Thoracic aorta (tissue), 2 donors: ENCODE measurements around the gene DAO. TPM values are rescaled to one million over a fixed set of nuclear protein-coding genes. Genes with fewer than 3 reads are reported as not detected.
"Not testable (repeated sequence)": the region's sequence is repeated elsewhere in the genome, so short reads cannot be mapped to it uniquely, and the experiment has no call there.

Source experiments
- ATAC-seq: fragments of 150-250 bp; one replicate; pipeline ENCODE4 v1.8.0; 2017; ENCODE audit warnings: low read depth; ENCODE audit not compliant: insufficient number of reproducible peaks, low FRiP score
- DNase-seq: peaks from one replicate; pipeline ENCODE4 v3.0.0-alpha.2; 2020; ENCODE audit warnings: low spot score
- H3K27ac ChIP-seq, 2 donors: fragments of 200-600 bp; sonication (generic); 1 replicate in 1 of 2; 2 replicates in 1 of 2; pipeline ENCODE4 v1.5.1; 2016; ENCODE audit warnings: mild to moderate bottlenecking in 2 of 2, moderate library complexity in 2 of 2
- H3K27me3 ChIP-seq: fragments of 200-600 bp; sonication (generic); replicated peaks from 2 replicates; pipeline ENCODE4 v1.6.0; 2016; ENCODE audit warnings: mild to moderate bottlenecking; ENCODE audit not compliant: insufficient read depth
- H3K36me3 ChIP-seq: fragments of 200-600 bp; sonication (generic); one replicate; pipeline ENCODE4 v1.5.1; 2016
- H3K4me1 ChIP-seq, 2 donors: fragments of 200-600 bp; sonication (generic); 1 replicate in 1 of 2; 2 replicates in 1 of 2; pipeline versions ENCODE4 v1.5.1 to v1.6.0; 2016; ENCODE audit warnings: low read depth in 2 of 2, mild to moderate bottlenecking in 1 of 2; ENCODE audit not compliant: control insufficient read depth in 1 of 2
- H3K4me3 ChIP-seq: fragments of 200-600 bp; sonication (generic); 2 replicates; pipeline ENCODE4 v1.5.1; 2016; ENCODE audit warnings: mild to moderate bottlenecking
- H3K9me3 ChIP-seq: fragments of 200-600 bp; sonication (generic); 2 replicates; pipeline ENCODE4 v1.5.1; 2016
- total RNA-seq, 2 donors: library from RNA; depleted of rRNA; stranded (reverse); fragments of >200 nt; gene quantifications; one replicate each; pipeline versions ENCODE4 v1.1.0 to v1.2.3, GENCODE V29; 2016
- TF ChIP-seq, protein P1 (sequence below): fragments of 200-600 bp; sonication (generic); IDR thresholded peaks from one replicate; pipeline ENCODE4 v1.5.1; 2019; ENCODE audit warnings: antibody characterized with exemption

DAO gene
- total RNA-seq, 2 donors from 2014 or later: not detected

DNA sequence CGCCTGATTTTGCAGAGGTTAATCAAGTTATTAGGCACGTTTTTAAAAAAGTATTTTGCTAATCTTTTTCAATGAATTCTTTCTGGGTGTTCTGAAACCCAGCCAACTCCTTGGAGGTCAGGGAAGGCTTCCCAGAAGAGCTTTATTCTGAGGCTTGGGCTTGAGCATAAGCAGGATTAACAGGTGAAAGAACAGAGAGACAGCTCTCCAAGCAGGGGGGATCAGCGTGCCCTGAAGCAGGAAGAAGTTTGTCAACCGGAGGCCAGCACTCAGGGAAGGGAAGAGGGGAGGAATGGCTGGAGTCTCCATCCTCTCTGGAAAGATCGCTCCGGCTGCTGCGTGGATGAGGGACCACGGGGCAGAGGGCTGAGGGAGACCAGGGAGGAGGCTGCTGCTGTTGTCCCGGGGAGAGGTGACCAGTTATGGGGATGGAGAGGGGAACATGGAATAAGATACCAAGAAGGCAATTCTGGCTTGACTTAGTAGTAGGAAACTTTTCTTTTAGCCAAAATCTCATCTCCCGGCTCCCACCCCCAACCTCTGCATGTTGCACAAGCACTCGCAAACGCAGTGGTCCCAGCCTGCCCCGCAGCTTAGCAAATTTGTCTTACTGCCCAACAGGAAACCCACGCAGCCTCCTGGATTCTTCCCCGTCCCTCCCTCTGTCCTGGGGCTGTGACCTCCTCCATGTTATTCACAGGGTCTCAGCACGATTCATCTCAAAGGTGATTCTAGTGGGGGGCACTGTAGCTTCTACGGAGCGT lies 21.4 kb upstream of the DAO start:
- peaks cover 26 to 42% of the 10 kb centered on the region in 2 donors for H3K4me1 ChIP-seq
- ATAC-seq (no peak), DNase-seq (no peak)
- peak overlapping the region; percentile 92 for H3K4me3 ChIP-seq
- peak overlapping the region in 1 of 2 donors; percentile 86 for H3K27ac ChIP-seq
- H3K9me3 ChIP-seq: no peaks in the 10 kb centered on the region
- H3K36me3 ChIP-seq: no peaks in the 10 kb centered on the region
- TF ChIP-seq, protein P1, sequence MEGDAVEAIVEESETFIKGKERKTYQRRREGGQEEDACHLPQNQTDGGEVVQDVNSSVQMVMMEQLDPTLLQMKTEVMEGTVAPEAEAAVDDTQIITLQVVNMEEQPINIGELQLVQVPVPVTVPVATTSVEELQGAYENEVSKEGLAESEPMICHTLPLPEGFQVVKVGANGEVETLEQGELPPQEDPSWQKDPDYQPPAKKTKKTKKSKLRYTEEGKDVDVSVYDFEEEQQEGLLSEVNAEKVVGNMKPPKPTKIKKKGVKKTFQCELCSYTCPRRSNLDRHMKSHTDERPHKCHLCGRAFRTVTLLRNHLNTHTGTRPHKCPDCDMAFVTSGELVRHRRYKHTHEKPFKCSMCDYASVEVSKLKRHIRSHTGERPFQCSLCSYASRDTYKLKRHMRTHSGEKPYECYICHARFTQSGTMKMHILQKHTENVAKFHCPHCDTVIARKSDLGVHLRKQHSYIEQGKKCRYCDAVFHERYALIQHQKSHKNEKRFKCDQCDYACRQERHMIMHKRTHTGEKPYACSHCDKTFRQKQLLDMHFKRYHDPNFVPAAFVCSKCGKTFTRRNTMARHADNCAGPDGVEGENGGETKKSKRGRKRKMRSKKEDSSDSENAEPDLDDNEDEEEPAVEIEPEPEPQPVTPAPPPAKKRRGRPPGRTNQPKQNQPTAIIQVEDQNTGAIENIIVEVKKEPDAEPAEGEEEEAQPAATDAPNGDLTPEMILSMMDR: no peak
- H3K27me3 ChIP-seq: no peaks in the 10 kb centered on the region

DNA sequence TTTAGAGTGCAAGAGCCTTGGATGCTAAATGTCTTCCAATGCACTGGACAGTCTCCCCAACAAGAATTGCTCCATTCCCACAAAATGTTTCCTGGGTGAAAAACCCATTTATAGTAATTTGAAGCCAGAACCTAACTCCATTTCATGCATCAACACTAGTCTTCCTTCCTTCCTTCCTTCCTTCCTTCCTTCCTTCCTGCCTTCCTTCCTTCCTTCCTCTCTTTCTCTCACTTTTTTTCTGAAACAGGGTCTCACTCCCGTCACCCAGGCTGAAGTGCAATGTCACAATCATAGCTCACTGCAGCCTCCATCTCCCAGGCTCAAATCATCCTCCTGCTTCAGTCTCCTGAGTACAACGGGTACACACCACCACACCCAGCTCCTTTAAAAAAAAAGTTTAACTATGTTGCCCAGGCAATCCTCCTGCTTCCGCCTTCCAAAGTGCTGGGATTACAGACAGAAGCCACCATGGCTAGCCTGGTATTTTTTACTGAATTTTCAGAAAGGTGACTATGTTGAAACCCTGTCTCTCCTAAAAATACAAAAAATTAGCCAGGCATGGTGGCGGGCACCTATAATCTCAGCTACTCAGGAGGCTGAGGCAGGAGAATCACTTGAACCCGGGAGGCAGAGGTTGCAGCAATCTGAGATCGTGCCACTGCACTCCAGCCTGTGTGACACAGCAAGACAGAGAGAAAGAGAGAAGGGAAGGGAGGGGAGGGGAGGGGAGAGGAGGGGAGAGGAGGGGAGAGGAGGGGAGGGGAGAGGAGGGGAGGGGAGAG lies 20.6 kb upstream of the DAO start:
- Histone ChIP-seq H3K4me1 (peaks cover 20 to 34% of the 10 kb centered on the region in 2 donors), H3K27ac (peak overlapping the region in 1 of 2 donors; percentile 86)
- not testable (repeated sequence) for H3K27me3 ChIP-seq, H3K36me3 ChIP-seq, DNase-seq, H3K4me3 ChIP-seq, ATAC-seq, H3K9me3 ChIP-seq

DNA sequence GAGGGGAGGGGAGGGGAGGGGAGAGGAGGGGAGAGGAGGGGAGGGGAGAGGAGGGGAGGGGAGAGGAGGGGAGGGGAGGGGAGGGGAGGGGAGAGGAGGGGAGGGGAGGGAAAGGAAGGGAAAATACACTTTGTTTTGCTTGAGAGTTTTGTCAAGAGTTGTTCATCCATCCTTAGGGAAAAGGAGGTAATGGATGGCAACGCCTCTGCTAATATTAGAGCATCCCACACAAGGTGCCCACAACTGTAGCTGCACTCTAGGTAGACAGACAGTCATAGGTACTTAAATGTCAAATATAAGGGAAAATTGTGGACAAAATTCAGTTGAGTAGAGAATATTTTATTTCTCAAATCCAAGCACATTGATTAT lies 20.0 kb upstream of the DAO start:
- H3K9me3 ChIP-seq: no peaks in the 10 kb centered on the region
- H3K4me1 ChIP-seq: peaks cover 17 to 28% of the 10 kb centered on the region in 2 donors
- no peaks in the 10 kb centered on the region for H3K36me3 ChIP-seq
- DNase-seq: no peak
- TF ChIP-seq, protein P1: no peak
- ATAC-seq: no peak
- H3K4me3 ChIP-seq: no peak overlapping the region
- no peak overlapping the region for H3K27ac ChIP-seq
- no peaks in the 10 kb centered on the region for H3K27me3 ChIP-seq

DNA sequence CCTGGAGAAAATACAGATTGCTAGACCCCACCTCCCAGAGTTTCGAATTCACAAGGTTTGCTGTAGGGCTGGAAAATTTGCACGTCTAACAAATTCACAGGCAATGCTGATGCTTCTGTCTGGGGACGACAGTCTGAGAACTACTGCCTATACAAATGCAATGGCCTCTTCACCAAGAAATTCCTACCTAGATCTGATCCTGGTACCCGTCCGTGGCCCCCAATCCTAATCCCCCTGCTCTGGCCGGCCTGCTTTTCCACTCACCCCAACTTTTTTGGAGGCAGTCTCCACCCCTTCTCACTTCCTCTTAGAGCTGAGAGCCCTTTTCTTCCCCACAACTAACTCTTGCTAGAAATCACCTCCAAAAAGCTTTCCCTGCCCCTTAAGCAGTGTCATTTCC lies 19.4 kb upstream of the DAO start:
- Histone ChIP-seq H3K27ac (no peak overlapping the region), H3K27me3 (no peaks in the 10 kb centered on the region), H3K4me3 (no peak overlapping the region), H3K36me3 (no peaks in the 10 kb centered on the region), H3K4me1 (peaks cover 15 to 23% of the 10 kb centered on the region in 2 donors), H3K9me3 (no peaks in the 10 kb centered on the region)
- DNase-seq: no peak
- ATAC-seq: no peak
- TF ChIP-seq, protein P1: no peak

DNA sequence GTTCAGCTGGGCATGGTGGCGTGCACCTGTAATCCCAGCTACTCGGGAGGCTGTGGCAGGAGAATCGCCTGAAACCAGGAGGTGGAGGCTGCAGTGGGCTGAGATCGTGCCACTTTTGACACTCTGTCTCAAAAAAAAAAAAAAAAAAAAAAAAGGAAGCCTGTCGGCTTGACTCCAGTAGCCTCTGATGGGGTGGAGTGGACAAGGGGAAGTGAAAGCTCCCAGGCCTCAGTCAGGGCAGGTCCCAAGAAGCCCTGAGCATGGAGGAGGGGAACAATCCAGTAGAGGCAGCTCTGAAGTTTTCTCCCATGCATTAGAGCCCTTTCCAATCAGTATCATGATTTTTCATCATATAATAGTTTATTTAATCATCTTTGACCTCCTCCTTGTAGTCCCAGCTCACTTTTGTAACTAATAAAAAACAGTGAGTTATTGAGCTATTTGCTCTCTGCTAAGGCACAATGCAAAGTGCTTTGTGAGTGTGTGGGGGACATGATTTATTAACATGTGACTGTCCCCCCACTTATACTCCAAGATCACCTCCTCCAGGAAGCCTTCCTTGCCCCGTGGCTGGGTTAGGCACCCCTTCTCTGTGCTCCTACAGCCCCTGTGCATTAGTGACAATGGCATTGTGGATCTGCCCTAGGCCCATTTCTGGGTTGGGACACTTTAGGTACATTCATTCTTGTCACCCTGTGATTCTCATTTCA lies 17.9 kb upstream of the DAO start:
- Histone ChIP-seq H3K27me3 (no peaks in the 10 kb centered on the region), H3K27ac (no peak overlapping the region), H3K36me3 (no peaks in the 10 kb centered on the region), H3K9me3 (no peaks in the 10 kb centered on the region), H3K4me3 (no peak overlapping the region), H3K4me1 (peaks cover 8 to 13% of the 10 kb centered on the region in 2 donors)
- TF ChIP-seq, protein P1: no peak
- DNase-seq (no peak), ATAC-seq (no peak)
